GM12873 (cell line): ENCODE measurements around the gene RAMACL.

ENCODE experiments used
- TF ChIP-seq, protein P1 (sequence below): IDR thresholded peaks from 2 replicates; pipeline ENCODE4 v1.5.1; 2012; ENCODE audit warnings: low read depth, mild to moderate bottlenecking, moderate library complexity, low read length, control low read depth; ENCODE audit not compliant: insufficient read depth; ENCODE audit errors: missing control alignments

Gene RAMACL

DNA sequence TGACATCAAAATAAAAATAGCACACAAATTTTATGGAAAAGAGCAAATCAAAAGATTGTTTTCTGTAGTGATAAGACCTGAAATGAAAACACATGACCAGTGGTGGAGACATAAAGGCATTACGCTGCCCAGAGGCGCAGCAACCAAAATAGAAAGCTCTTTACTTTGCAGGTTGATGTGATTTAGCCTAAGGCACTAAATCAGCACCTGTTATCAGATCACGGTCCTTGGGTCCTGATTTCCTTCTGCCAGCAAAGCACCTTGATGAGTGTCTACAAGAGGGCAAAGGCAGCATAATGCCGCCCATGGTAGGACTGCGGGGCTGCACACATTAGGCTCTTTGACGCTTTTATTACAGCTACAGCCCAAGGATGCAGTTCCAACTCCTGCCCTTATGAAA, 19.3 kb upstream of the RAMACL start:
- TF ChIP-seq, protein P1, sequence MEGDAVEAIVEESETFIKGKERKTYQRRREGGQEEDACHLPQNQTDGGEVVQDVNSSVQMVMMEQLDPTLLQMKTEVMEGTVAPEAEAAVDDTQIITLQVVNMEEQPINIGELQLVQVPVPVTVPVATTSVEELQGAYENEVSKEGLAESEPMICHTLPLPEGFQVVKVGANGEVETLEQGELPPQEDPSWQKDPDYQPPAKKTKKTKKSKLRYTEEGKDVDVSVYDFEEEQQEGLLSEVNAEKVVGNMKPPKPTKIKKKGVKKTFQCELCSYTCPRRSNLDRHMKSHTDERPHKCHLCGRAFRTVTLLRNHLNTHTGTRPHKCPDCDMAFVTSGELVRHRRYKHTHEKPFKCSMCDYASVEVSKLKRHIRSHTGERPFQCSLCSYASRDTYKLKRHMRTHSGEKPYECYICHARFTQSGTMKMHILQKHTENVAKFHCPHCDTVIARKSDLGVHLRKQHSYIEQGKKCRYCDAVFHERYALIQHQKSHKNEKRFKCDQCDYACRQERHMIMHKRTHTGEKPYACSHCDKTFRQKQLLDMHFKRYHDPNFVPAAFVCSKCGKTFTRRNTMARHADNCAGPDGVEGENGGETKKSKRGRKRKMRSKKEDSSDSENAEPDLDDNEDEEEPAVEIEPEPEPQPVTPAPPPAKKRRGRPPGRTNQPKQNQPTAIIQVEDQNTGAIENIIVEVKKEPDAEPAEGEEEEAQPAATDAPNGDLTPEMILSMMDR, result no peak

DNA sequence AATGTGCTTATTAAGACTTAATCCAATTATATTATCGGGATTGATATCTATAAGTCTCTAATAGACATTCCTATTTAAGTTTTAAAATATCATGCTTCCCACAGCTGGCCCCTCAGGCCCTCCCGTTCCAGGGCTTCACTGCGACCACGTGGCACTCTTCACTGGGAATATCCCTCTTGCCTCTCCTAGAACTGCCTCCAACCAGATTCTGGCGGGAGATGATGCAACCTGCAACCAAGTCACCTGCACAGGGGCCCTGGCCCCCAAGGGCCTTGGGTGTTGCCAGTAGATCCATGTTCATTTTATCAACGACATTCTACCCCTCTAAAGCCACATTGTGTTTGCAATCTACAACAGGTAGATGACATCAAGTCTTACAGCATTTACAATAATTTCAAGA, 18.4 kb upstream of the RAMACL start:
- TF ChIP-seq, protein P1, result no peak

DNA sequence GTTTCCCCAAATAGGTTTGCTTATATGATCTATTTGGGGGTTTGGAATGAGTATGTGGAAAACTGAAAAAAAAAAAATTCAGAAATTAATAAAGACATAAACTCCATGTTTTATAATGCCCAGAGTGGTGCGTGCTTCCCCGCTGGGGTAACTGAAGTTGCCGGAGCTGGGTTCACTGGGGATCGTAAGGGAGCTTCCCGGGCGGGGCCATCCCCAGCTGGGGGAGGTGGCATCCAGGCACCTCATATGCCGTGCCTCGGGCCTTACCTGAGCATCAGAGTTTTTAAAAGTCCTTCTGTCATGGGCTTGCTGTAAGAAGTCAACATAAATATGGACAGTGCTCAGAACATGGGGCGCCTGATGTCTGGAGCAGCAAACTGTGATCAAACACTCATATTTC, 17.9 kb upstream of the RAMACL start:
- TF ChIP-seq, protein P1, result no peak

DNA sequence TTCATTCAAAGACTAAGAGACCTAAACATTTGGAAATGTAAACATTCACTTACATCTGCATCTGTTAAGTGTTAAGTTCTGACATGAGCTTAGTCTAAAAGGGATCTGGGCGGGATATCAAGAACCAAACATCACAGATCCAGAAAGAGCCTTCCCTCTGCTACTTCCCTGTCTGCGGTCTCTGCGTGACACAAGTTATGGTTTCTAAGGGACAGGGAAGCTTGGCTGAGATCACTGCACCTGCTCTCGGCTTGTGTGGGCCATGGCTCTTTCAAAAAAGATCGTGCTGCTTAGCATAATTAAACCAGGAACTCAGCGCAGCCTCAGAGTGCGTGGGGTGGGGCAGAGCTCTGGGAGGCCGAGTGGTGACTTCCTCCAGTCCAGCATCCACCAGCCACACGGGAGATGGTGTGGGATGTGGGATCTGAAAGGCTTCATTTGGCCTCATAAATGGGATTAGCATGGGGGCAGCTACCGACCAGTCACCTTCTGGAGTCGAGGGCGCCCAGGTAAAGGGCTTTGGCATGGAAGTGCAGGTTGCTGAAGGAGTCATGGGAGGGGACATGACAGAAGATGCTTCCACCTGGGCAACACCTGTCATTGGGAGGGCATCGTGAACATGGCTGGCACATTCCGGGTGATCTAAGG, 16.7 kb upstream of the RAMACL start:
- TF ChIP-seq, protein P1, result no peak

DNA sequence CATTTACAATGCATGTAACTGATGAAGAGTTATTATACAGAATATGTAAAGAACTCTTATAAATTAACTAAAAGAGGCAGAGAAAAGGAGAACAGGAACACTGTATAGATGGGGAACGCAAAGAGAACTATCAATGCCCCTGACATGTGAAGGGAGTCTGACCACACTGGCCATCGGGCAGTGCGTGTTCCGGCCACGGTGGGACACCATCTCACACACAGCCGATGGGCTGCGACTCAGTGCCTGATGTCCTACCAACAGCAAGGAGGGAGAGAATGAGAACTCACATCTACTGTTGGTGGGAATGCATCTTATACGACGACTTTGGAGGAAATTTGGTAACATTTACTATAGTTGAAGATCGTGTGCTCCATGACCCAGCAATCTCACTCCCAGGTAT, 15.5 kb upstream of the RAMACL start:
- TF ChIP-seq, protein P1, result no peak

DNA sequence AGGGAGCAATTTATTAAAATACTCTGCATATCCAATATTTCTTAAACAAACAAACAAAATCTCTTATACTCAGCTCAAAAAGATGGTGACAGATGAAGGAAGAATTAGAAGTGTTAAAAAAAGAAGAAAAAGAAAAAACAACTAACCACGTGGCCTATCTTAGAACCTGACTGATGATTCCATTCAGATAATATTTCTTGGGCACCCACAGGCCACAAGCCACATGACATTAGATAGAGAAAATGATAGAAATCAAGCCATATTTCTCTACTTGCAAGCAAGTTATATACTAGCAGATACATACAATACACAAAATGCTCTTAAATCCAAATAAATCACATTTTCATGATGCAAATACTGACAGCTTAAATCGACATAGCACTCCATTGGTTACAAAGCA, 14.5 kb upstream of the RAMACL start:
- TF ChIP-seq, protein P1, result no peak

DNA sequence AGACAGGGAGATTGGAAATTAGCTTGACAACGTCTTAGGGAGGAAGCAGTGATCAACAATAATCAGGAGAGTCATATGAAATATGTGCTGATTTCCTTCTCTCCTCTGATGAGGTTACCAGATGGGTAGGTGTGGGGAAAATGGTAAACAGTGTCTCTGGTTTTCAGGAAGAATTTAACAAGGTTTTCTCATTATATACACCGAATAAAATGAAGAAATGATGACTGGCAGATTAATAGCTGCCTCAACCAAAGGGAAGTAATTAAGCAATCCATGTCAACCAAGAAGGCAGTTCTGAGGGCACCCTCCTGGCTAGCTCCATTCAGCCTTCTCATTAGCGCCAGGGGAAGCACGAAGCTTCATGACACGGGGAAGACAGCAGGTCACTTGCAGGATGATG, 12.7 kb upstream of the RAMACL start:
- TF ChIP-seq, protein P1, result no peak
